IPS-NIHi11 (cell line): ENCODE measurements around the gene IKBKE.

ENCODE experiments used
- DNase-seq: peaks from one replicate; pipeline ENCODE4 v3.0.0; 2012; ENCODE audit warnings: mixed read lengths, low spot score

IKBKE gene

DNA sequence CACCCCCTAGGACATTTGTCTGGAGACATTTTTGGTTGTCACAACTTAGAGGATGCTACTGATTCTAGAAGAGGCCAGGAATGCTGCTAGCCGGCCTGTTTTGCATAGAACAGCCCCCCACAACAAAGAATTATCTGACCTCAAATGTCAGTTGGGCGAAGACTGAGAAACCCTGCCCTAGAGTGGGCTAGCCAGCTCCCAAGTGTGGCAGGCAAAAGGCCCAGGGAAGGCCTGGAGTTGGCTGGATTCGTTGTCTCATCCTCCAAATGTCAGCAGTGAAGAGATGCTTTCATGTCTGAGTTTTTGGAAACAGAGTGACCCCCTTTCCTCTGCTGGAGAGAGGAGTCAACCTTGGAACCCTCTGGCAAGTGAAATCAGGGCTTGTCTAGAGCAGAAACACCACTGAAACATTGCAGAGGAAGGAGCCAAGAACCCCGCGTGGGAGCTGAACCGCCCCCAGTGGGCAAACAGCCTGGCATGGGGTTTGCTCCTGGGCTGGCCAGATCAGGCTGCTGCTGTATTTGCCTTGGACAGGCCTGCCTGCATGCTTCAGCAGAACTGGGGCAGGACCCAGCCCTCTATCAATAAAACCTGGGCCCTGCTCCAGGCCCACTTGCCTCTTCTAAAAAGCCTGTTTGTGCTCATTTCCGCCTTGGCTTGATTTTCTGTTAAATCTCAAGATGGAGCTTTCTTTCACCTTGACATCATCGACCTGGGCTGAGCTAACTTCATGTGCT, 69.9 kb downstream of the IKBKE start:
- no peak for DNase-seq

DNA sequence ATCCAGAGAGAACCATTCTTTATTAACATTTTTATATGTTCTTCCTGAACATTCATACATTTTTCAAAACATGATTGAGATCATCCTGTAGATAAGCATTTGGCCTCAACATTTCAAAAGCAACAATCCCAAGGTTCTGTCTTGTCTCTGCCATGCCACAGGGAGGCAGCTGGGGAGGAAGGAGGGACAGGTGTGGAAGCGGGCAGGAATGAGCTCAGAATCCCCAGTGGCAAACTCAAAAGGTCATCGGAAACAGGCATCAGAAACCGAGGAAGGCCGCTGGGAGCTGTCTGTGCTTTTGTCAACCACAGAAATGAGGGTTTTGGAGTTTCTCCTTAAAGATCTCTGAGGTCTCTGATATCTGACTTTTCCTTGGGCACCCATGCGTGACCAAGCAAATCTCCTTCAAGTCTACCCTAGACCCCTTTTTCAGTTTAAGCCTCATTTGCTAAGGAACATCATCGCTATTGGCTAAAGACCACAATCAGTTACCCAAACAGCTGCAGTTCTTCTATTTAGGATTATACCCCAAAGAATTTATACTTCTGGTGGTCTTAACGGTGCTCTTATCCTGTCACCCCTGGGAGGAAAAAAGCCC, 71.1 kb downstream of the IKBKE start:
- no peak for DNase-seq

DNA sequence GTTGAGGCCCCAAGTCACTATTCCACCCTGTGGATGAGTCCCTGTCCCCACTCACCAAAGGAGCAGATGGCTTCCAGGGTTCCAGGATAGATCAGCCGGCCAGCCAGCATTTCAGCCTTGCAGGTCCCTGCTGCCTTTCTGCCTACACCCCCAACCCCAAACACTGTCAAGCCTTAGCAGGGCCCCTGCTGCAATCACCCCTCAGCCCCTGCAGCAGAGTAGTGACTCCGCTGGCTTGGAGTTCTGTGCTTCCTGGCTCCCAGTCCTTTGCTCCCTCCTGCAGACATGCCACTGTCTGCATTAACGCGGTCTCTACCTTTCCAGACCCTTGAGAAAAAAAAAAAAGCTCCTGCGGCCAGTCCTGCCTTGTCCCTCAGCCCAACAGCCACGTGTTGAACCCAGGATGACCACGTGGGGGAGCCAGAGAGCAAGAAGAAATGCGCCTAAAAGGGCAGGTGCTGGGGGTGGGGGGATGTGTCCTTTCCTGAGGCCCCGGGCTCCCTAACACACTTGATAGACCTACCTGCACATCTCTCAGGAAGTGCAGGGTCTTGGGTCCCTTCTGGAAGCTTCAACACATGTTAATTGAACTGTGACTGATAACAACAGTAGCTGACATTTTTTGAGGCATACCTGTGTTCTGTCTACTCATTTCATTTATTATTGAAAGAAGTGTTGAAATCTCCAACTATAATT, 74.4 kb downstream of the IKBKE start:
- DNase-seq = peak; percentile 94

GRCh38 chr1:206545351-206545750, 75.1 kb downstream of the IKBKE start:
- no peak for DNase-seq
